Activated T-helper 17 cell treated with anti-CD3 and anti-CD28 coated beads, Interleukin-2, amount 50 U/mL, for 72 hours (primary cell): ENCODE measurements around the gene GRIN2B. TPM values are rescaled to one million over a fixed set of nuclear protein-coding genes. Genes with fewer than 3 reads are reported as not detected.

Experiments used
- ATAC-seq: fragments of 150-1000 bp; cut with Tn5 transposase; replicated peaks from 2 replicates; pipeline ENCODE4 v1.10.0; 2021; ENCODE audit warnings: mild to moderate bottlenecking, moderate library complexity
- H3K27ac Mint-ChIP-seq: one replicate; pipeline ENCODE4 v1.8.0; 2022; ENCODE audit warnings: mixed read lengths
- H3K27me3 Mint-ChIP-seq: one replicate; pipeline ENCODE4 v1.8.0; 2022; ENCODE audit warnings: mixed read lengths
- H3K36me3 Mint-ChIP-seq: one replicate; pipeline ENCODE4 v1.8.0; 2022; ENCODE audit warnings: low read depth, mild to moderate bottlenecking, mixed read lengths
- H3K4me1 Mint-ChIP-seq: one replicate; pipeline ENCODE4 v1.8.0; 2022; ENCODE audit warnings: mixed read lengths
- H3K4me3 Mint-ChIP-seq: one replicate; pipeline ENCODE4 v1.8.0; 2022; ENCODE audit warnings: mild to moderate bottlenecking, mixed read lengths
- H3K9me3 Mint-ChIP-seq: one replicate; pipeline ENCODE4 v1.8.0; 2022; ENCODE audit warnings: mixed read lengths
- total RNA-seq, 2 donors: library from RNA; stranded (reverse); gene quantifications; one replicate each; pipeline ENCODE4 v1.2.3, GENCODE V29; 2022

The GRIN2B gene
- total RNA-seq, 2 donors from 2014 or later = 0.26 TPM; not detected in 1

DNA sequence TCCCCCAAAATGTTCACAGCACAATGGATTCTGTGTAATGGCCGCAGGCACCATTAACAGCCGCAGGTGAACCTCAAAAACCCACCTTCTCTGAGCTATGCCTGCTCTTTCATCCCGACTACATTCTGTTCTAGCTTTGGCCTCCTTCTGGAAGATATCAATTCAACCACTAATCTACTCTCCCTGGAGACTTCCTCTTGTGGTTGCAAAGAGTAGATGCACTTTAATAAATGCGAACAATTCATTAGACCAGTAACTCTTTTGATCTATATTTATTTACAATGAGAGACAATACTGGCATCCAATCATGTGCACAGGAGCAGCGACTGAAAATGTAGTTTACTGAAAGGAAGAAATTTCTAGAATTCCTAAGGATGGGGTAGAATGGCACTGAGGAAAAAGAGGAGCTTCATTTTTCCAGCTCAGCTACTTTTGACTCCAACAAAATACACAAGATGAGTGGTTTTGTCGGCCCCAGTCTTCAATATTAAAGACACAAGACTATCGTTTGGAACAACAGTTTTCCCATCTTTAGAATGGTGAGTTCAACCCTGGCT lies 5.3 kb downstream of the GRIN2B start:
- Mint-ChIP-seq H3K36me3 (peaks cover 8% of the 10 kb centered on the region), H3K27ac (no peak overlapping the region), H3K4me1 (no peaks in the 10 kb centered on the region), H3K27me3 (peaks cover 46% of the 10 kb centered on the region), H3K9me3 (no peaks in the 10 kb centered on the region), H3K4me3 (no peak overlapping the region)
- ATAC-seq = no peak

DNA sequence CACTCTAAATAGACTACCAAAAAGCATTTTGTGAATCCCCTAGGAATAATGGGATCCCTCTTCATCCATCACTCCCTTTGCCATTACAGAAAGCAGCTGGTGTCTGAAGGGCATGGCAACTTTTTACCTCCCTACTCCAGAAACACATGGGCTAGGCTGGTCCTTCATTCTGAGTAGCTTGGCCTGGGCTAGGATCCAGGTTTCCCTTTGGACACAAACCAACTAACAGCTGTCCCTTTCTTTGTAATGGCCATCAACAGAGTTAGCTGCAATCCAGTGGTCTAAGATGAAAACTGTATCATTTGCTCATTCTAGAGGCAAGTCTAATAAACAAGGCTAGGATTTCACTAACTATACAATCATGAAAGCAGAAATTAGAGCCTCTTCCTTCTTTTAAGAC lies 7.4 kb downstream of the GRIN2B start:
- Mint-ChIP-seq H3K4me3 (no peak overlapping the region), H3K27ac (no peak overlapping the region), H3K36me3 (no peaks in the 10 kb centered on the region), H3K27me3 (peaks cover 31% of the 10 kb centered on the region), H3K9me3 (no peaks in the 10 kb centered on the region), H3K4me1 (no peaks in the 10 kb centered on the region)
- ATAC-seq = no peak

DNA sequence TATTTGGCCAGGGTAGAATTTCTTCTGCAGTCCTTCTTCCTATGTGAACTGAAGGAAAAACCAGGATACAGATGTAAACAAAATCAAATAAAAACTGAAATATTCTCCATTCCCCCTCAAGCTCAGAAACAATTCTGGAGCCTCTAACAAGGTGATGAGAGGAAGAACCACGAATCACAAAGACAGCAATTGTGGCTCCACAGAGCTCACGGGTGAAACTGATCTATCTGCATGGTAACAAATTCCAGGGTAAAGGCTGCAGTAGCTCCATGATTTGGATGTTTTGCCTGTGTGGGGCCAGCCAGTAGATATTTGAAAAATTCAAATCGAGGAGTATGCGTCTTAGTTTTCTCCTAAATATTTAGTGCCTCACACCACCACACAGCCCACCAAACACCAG lies 10.6 kb downstream of the GRIN2B start:
- Mint-ChIP-seq H3K4me3 (no peak overlapping the region), H3K27me3 (peaks cover 11% of the 10 kb centered on the region), H3K36me3 (no peaks in the 10 kb centered on the region), H3K4me1 (no peaks in the 10 kb centered on the region), H3K9me3 (no peaks in the 10 kb centered on the region), H3K27ac (no peak overlapping the region)
- no peak for ATAC-seq

DNA sequence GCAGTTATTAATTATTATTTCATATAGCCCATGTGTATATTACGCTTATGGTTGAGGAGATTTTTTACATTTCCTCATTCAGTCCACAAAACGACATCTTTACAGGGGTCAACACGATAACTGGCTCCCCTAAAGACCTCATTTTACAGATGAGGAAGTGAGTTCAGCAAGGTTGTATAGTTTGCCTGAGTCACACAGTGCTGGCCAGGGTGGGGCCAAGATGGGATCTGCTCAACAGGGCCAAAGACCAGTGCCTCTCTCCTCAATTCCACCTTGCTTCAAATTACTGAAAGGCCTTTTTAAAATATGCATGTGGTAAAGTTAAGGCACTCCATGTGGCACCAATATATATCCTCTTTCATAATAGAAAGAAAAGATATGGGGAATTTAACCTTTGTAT lies 13.1 kb downstream of the GRIN2B start:
- ATAC-seq = no peak
- no peaks in the 10 kb centered on the region for H3K4me1 Mint-ChIP-seq
- H3K4me3 Mint-ChIP-seq = no peak overlapping the region
- no peaks in the 10 kb centered on the region for H3K36me3 Mint-ChIP-seq
- no peak overlapping the region for H3K27ac Mint-ChIP-seq
- H3K27me3 Mint-ChIP-seq = peaks cover 11% of the 10 kb centered on the region
- no peaks in the 10 kb centered on the region for H3K9me3 Mint-ChIP-seq

DNA sequence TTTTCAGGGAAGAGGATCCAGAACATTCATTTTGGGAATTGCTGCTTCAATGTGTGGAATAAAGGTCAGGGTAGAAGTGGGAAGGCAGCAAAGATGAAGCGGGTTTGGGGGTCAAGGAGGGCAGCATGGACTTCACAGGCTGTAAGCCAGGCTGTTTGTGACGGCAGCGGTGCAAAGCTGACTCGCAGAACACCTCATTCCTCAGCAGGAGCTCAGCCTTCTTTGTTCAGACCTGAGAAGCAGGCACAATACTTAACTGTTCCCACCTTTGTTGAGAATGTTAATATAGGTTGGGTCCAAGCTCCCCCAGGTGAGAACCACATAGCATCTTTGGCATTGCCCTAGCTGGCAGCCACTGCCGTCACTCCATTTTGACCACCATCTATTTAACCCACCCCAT lies 16.7 kb downstream of the GRIN2B start:
- Mint-ChIP-seq H3K27me3 (peaks cover 23% of the 10 kb centered on the region), H3K9me3 (no peaks in the 10 kb centered on the region), H3K27ac (no peak overlapping the region), H3K36me3 (no peaks in the 10 kb centered on the region), H3K4me1 (no peaks in the 10 kb centered on the region), H3K4me3 (no peak overlapping the region)
- ATAC-seq = no peak

DNA sequence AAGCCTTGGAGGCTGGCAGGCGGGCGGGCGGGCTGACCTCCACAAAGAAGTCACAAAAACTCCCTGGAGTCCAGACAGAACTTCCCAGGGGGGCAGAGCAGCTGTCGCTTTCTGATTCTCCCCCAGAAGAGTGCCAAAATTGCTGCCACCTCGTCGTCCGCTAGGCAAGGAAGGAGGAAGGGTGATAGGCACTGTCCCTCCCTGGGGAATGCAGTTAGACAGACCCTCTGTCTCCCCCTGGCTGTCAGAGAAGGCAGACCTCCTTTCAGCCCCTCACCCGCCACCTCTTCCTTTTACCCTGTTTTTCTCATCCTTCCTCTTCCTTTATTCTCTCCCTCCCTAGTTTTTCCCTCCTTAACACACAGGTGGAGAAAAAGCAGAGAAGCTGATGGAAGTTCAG lies 18.7 kb downstream of the GRIN2B start:
- no peaks in the 10 kb centered on the region for H3K36me3 Mint-ChIP-seq
- no peaks in the 10 kb centered on the region for H3K4me1 Mint-ChIP-seq
- H3K9me3 Mint-ChIP-seq = peaks cover 4% of the 10 kb centered on the region
- no peak overlapping the region for H3K4me3 Mint-ChIP-seq
- peaks cover 31% of the 10 kb centered on the region for H3K27me3 Mint-ChIP-seq
- no peak for ATAC-seq
- H3K27ac Mint-ChIP-seq = no peak overlapping the region

DNA sequence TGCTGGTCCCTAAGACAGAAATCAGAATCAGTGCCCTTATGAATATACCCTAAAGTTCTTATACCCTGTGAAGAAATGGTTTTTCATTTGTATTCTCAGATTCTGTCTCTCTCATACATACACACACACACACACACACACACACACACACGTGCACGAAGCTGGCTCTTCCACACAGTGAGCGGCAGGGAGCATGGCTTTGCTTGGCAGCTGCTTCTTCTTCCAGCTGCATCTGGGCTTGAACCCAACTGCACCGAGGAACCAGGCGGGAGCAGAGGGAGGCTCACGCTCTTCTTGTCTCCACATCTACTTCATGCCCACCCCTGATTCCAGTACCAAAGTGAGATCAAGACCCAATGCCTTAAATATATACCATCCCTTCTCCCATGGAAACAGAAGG lies 19.4 kb downstream of the GRIN2B start:
- H3K27me3 Mint-ChIP-seq = peaks cover 31% of the 10 kb centered on the region
- no peak for ATAC-seq
- no peak overlapping the region for H3K27ac Mint-ChIP-seq

DNA sequence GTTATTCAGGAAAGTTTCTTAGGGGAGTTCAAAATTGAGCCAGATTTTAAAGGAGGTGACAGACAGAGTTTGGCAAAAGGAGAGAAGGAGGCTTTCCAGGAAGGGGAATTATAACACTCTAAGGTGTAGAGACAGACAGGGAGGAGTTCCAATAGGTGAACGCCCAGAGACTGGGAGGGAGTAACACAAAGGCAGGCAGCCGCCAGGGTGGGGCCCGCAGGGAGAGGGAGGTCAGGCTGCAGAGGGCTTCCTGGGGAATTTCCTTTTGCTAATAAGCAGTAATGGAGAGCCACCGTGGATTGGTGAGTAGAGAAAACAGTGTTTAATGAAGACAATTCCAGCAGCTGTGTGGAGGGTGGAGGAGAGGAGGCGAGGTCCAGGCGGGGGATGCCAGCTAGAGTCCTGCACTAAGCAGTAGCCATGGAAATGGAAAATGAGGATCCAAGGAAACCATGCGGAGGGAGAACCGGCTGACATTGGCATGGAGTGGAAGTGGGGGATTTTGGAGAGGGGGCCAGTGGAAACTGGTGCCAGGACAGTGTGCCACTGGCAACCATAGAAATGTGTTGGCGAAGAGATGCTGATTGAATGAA lies 22.2 kb downstream of the GRIN2B start:
- ATAC-seq = no peak
- H3K27ac Mint-ChIP-seq = no peak overlapping the region
- no peaks in the 10 kb centered on the region for H3K4me1 Mint-ChIP-seq
- H3K36me3 Mint-ChIP-seq = no peaks in the 10 kb centered on the region
- H3K4me3 Mint-ChIP-seq = no peak overlapping the region
- H3K9me3 Mint-ChIP-seq = peaks cover 4% of the 10 kb centered on the region
- H3K27me3 Mint-ChIP-seq = peaks cover 31% of the 10 kb centered on the region

More for the DNA sequence above, 19.4 kb downstream of the GRIN2B start:
- H3K36me3 Mint-ChIP-seq = no peaks in the 10 kb centered on the region
- no peak overlapping the region for H3K4me3 Mint-ChIP-seq
- H3K4me1 Mint-ChIP-seq = no peaks in the 10 kb centered on the region
- H3K9me3 Mint-ChIP-seq = peaks cover 4% of the 10 kb centered on the region

DNA sequence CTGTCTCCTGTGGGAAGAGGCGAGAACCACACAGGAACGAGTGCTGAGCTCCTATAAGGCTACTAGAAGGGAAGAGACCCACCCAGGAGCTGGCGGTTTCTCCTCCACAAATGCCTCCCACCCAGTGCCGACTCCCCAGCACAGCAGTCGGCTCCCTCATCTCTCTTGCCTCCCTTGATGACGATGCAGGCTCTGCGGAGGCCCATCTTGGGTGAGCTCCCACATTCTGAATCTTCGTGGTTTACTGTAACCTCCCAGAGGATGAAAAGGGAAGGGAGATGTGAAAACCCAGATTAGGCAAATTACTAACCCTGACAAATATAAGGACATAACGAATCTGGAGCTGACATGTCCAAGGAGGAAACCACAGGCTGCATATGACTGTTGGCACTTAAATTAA lies 23.8 kb downstream of the GRIN2B start:
- Mint-ChIP-seq H3K27ac (no peak overlapping the region), H3K4me3 (no peak overlapping the region), H3K9me3 (peaks cover 4% of the 10 kb centered on the region), H3K36me3 (no peaks in the 10 kb centered on the region), H3K27me3 (peaks cover 23% of the 10 kb centered on the region), H3K4me1 (no peaks in the 10 kb centered on the region)
- no peak for ATAC-seq

DNA sequence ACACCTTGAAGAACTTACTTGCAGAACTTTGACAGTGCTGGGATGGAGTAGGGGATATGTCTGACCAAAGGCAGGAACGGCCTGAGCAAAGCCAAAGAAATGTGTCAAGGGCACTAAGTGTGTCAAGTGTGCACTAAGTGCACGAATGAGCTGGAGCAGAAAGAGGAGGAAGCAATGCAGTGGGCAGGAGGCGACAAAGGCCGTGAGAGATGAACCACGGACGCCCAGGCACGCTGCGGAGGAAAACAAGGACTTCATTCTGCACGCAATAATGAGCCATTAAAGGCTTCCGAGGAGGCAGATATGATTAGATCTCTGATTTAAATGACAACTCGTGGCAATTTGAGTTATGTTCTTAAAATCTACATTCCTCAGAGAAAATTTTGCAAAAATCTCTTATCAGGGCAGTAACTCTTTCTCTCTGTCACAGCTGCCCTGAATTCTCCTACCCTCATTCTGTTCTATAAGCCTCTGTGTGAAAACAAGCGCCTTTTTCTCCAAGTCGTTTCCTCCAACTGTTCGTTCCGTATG lies 25.3 kb downstream of the GRIN2B start:
- peaks cover 23% of the 10 kb centered on the region for H3K27me3 Mint-ChIP-seq
- no peaks in the 10 kb centered on the region for H3K36me3 Mint-ChIP-seq
- H3K9me3 Mint-ChIP-seq = peaks cover 4% of the 10 kb centered on the region
- H3K27ac Mint-ChIP-seq = no peak overlapping the region
- no peak overlapping the region for H3K4me3 Mint-ChIP-seq
- H3K4me1 Mint-ChIP-seq = no peaks in the 10 kb centered on the region
- ATAC-seq = no peak

DNA sequence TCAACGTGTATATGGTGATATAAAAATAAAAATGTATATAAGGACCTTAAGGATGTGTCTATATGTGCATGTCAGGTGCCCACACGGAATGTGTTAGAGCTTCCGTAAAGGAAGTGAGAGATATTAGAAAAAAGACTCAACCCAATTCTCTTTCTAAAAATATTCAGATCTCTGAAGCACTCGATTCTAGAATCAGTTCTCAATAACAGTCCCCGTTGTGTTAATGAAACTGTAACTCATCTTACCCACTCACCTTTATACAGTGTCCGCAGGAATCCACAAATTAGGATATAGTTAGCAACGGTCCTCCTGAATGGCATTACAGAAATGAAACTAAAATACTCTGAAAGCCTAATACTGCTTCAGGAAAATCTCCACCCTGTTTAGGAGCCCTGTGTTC lies 29.3 kb downstream of the GRIN2B start:
- H3K9me3 Mint-ChIP-seq = no peaks in the 10 kb centered on the region
- no peak for ATAC-seq
- peaks cover 8% of the 10 kb centered on the region for H3K27me3 Mint-ChIP-seq
- H3K36me3 Mint-ChIP-seq = no peaks in the 10 kb centered on the region
- H3K4me1 Mint-ChIP-seq = no peaks in the 10 kb centered on the region
- H3K4me3 Mint-ChIP-seq = no peak overlapping the region
- no peak overlapping the region for H3K27ac Mint-ChIP-seq

DNA sequence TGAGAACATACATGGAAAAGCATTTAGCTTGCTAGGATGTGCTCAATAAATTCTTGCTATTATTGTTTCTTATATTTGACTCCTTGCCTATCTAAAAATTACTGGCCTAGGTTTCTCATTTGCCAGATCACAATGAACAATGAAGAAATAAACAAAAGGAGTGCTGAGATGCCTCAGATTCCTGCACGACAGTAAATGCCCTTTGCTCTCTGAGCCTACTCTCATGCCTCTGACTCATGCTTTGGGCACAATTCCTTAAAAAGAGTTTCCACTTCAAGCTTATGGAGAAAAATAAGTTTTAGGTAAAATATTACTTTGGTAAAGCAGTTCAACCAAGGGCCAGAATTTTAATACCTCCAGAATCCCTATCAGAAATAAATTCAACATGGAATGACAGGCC lies 30.9 kb downstream of the GRIN2B start:
- no peaks in the 10 kb centered on the region for H3K4me1 Mint-ChIP-seq
- no peak overlapping the region for H3K4me3 Mint-ChIP-seq
- no peak overlapping the region for H3K27ac Mint-ChIP-seq
- H3K27me3 Mint-ChIP-seq = peaks cover 3% of the 10 kb centered on the region
- ATAC-seq = no peak
- H3K36me3 Mint-ChIP-seq = no peaks in the 10 kb centered on the region
- H3K9me3 Mint-ChIP-seq = no peaks in the 10 kb centered on the region

DNA sequence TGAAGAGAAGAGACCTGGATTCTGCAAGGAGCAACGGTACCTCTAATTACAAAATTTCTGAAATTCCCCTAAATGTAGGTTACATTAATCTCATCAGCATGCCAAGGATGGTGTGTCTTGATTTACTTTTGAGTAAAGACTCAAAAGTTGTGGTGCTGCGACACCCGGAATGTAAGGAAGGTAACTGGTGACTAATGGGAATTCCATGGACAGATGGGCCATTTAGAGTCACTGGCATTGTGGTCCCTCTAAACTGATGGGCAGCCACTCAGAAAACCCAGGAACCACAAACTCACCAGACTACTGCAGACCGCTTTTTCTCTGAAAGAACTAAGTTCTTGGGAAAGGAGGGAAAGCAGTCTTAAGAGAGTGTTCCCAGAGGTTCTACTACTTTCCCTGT lies 32.8 kb downstream of the GRIN2B start:
- Mint-ChIP-seq H3K4me1 (no peaks in the 10 kb centered on the region), H3K27ac (no peak overlapping the region), H3K4me3 (no peak overlapping the region), H3K36me3 (no peaks in the 10 kb centered on the region), H3K27me3 (peaks cover 9% of the 10 kb centered on the region), H3K9me3 (no peaks in the 10 kb centered on the region)
- no peak for ATAC-seq

DNA sequence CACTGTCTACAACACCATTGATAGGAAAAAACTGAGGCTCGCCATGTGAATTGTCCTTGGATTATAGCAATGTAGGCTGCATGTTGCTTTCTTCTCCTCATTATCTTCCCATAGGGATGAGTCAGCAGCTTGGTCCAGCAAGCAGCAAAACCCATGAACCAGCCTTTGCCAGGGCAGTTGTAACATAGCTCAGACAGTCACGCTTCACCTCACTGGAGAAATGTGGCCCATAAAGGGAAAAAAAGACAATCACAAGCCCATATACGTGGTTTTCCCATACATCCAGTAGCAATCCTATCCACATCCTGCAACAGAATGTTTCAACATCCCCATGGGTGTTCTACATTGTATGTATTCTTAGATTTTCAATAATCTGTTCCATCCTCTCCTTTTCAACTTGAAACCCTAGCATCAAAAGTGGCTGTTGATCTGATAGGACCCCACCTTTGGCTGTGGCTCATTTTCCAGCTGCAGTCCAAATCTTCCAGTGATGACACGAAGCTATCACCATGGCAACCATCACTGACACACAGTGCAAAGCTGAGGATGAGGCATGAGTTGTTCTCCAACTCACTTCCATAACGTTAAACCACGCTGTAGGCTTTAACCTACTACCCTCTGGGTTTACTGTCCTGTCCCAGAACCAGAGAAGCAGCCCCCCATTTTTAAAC lies 34.0 kb downstream of the GRIN2B start:
- no peak for ATAC-seq
- H3K4me3 Mint-ChIP-seq = no peak overlapping the region
- no peaks in the 10 kb centered on the region for H3K36me3 Mint-ChIP-seq
- no peaks in the 10 kb centered on the region for H3K9me3 Mint-ChIP-seq
- H3K27ac Mint-ChIP-seq = no peak overlapping the region
- no peaks in the 10 kb centered on the region for H3K4me1 Mint-ChIP-seq
- H3K27me3 Mint-ChIP-seq = peaks cover 13% of the 10 kb centered on the region

DNA sequence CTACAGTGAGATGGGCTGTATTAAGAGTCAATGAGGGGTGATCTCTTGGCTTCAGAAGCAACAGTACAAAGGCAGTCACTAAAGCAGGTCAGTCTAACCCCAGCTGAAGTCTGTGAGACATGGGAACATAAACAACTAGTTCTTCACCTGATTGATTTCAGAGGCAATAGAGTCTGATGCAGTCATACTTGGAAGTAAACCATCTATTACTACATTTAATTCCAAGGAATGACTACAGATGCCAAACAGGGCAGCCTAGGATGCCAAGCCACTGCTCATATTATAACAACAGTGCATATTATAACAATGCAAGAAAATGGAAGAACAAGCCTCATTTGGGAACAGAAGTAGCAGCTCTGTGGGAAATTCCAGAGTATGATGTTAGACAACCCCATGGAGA lies 35.8 kb downstream of the GRIN2B start:
- Mint-ChIP-seq H3K4me3 (no peak overlapping the region), H3K27ac (no peak overlapping the region), H3K4me1 (no peaks in the 10 kb centered on the region), H3K36me3 (no peaks in the 10 kb centered on the region), H3K27me3 (peaks cover 23% of the 10 kb centered on the region), H3K9me3 (no peaks in the 10 kb centered on the region)
- no peak for ATAC-seq
